Activated CD4-positive, alpha-beta T cell treated with anti-CD3 and anti-CD28 coated beads for 24 hours (primary cell): ENCODE measurements around the gene ERVW-1.
"Not testable (repeated sequence)": the region's sequence is repeated elsewhere in the genome, so short reads cannot be mapped to it uniquely, and the experiment has no call there.

Source experiments
- DNase-seq, 2 donors: peaks; one replicate each; pipeline ENCODE4 v3.0.0-alpha.2; 2020; ENCODE audit warnings: low read depth in 2 of 2

ERVW-1 gene

GRCh38 chr7:92477681-92478080 lies at the start of gene ERVW-1:
TSS of gene ERVW-1 (minus strand) at chr7:92477946. CDS start at chr7:92470381, 7,565 bp downstream.
- DNase-seq: not testable (repeated sequence)

- DNase-seq: no peak
Observed at GRCh38 chr7:92523110-92523509, 45.4 kb upstream of the ERVW-1 start.

- DNase-seq: no peak
Observed at GRCh38 chr7:92520024-92520423, 42.3 kb upstream of the ERVW-1 start.

GRCh38 chr7:92517631-92518030 lies 39.9 kb upstream of the ERVW-1 start:
- no peak for DNase-seq

- DNase-seq: no peak
Observed at GRCh38 chr7:92513167-92513902, 35.6 kb upstream of the ERVW-1 start.

- no peak for DNase-seq
Observed at GRCh38 chr7:92508946-92509345, 31.2 kb upstream of the ERVW-1 start.

GRCh38 chr7:92506363-92506762 lies 28.6 kb upstream of the ERVW-1 start:
- DNase-seq: no peak

- no peak for DNase-seq
Observed at GRCh38 chr7:92504563-92504962, 26.8 kb upstream of the ERVW-1 start.

- no peak for DNase-seq
Observed at GRCh38 chr7:92503767-92504166, 26.0 kb upstream of the ERVW-1 start.

GRCh38 chr7:92498557-92498956 lies 20.8 kb upstream of the ERVW-1 start:
- no peak for DNase-seq

GRCh38 chr7:92496876-92497275 lies 19.1 kb upstream of the ERVW-1 start:
- DNase-seq: no peak

- DNase-seq: no peak
Observed at GRCh38 chr7:92489634-92490033, 11.9 kb upstream of the ERVW-1 start.

- no peak for DNase-seq
Observed at GRCh38 chr7:92487804-92488203, 10.1 kb upstream of the ERVW-1 start.

- DNase-seq: no peak
Observed at GRCh38 chr7:92485974-92486373, 8.2 kb upstream of the ERVW-1 start.

GRCh38 chr7:92485267-92485892 lies 7.6 kb upstream of the ERVW-1 start:
- no peak for DNase-seq

GRCh38 chr7:92484226-92484625 lies 6.5 kb upstream of the ERVW-1 start:
- not testable (repeated sequence) for DNase-seq

GRCh38 chr7:92483624-92484023 lies 5.9 kb upstream of the ERVW-1 start:
- not testable (repeated sequence) for DNase-seq

GRCh38 chr7:92479146-92479545 lies 1.4 kb upstream of the ERVW-1 start:
- DNase-seq: not testable (repeated sequence)

GRCh38 chr7:92478711-92479110 lies 965 bp upstream of the ERVW-1 start:
- no peak for DNase-seq

- DNase-seq: no peak
Observed at GRCh38 chr7:92478095-92478494, 349 bp upstream of the ERVW-1 start.

GRCh38 chr7:92475851-92476590 lies 1.7 kb downstream of the ERVW-1 start:
- DNase-seq: not testable (repeated sequence)

- not testable (repeated sequence) for DNase-seq
Observed at GRCh38 chr7:92475261-92475770, 2.4 kb downstream of the ERVW-1 start.
